Aorta (tissue), 5 donors: Measurements from ENCODE around the gene FLYWCH1. TPM values are rescaled to one million over a fixed set of nuclear protein-coding genes. Genes with fewer than 3 reads are reported as not detected.

Experiments used
- ATAC-seq: fragments of 200-7000 bp; cut with Tn5 transposase; one replicate; pipeline ENCODE4 v1.9.1; 2022; ENCODE audit warnings: moderate library complexity; ENCODE audit not compliant: low FRiP score
- DNase-seq, 2 donors: peaks; one replicate each; pipeline ENCODE4 v3.0.0-alpha.2; 2020
- H3K27ac ChIP-seq, 2 donors: one replicate each; pipeline ENCODE4 v1.5.1; 2013; ENCODE audit warnings: low read length in 2 of 2, mild to moderate bottlenecking in 2 of 2, moderate library complexity in 2 of 2, control low read depth in 1 of 2, inconsistent platforms in 1 of 2, low read depth in 1 of 2
- H3K27me3 ChIP-seq, 2 donors: one replicate each; pipeline ENCODE4 v1.6.1; 2013; ENCODE audit warnings: control low read depth in 1 of 2, low read length in 1 of 2, mild to moderate bottlenecking in 1 of 2, moderate library complexity in 1 of 2; ENCODE audit not compliant: insufficient read depth in 2 of 2, control insufficient read depth in 1 of 2
- H3K36me3 ChIP-seq, 2 donors: one replicate each; pipeline ENCODE4 v1.6.1; 2013; ENCODE audit warnings: control low read depth in 1 of 2, low read length in 1 of 2, mild to moderate bottlenecking in 1 of 2; ENCODE audit not compliant: insufficient read depth in 2 of 2, control insufficient read depth in 1 of 2
- H3K4me1 ChIP-seq, 2 donors: one replicate each; pipeline ENCODE4 v1.6.1; 2013; ENCODE audit warnings: low read length in 2 of 2, control low read depth in 1 of 2, mild to moderate bottlenecking in 1 of 2, moderate library complexity in 1 of 2; ENCODE audit not compliant: insufficient read depth in 2 of 2, control insufficient read depth in 1 of 2
- H3K4me3 ChIP-seq, 2 donors: one replicate each; pipeline ENCODE4 v1.5.1; 2013; ENCODE audit warnings: low read length in 2 of 2, control low read depth in 1 of 2, mild to moderate bottlenecking in 1 of 2
- H3K9me3 ChIP-seq: one replicate; pipeline ENCODE4 v1.6.1; 2013; ENCODE audit warnings: mild to moderate bottlenecking, low read length; ENCODE audit not compliant: control insufficient read depth
- WGBS, 2 donors: extraction: QIAGEN DNeasy Blood & Tissue Kit; methylation state at CpG; one replicate each; pipeline ENCODE4 v1.1.7; 2013; 5-methylcytosine and 5-hydroxymethylcytosine counted together
- intact Hi-C, 2 donors: fragments of 100-400 bp; cut with DNase I; formaldehyde crosslinking; loops; one replicate each; pipeline versions ENCODE4 v1.14.2 to v1.15.0; 2022
- polyA plus RNA-seq, 2 donors: library from polyadenylated mRNA; stranded (reverse); fragments of 200-250 nt; gene quantifications; one replicate each; pipeline ENCODE4 v1.2.3, GENCODE V29; 2013
- total RNA-seq, 2 donors: library from RNA; stranded (reverse); fragmentation: NEBNext Ultra II Directional; extraction: Animal tissue kit (Norgen Biotek cat#: 25700); gene quantifications; one replicate each; pipeline ENCODE4 v1.2.1, GENCODE V29; 2021
- donor health status: healthy with polysubstance abuse.
- donor health status: Bipolar disorder and iron deficiency.
- donor health status: DM: no; HTN: no; CAD: no.
- donor health status: DM: no; HTN: no; CAD: no.
- donor health status: DM: yes; HTN: yes; CAD: no.

The FLYWCH1 gene
- total and polyA plus RNA-seq, 4 donors, result 24.2 to 103 (median 56.5) TPM

- Histone ChIP-seq H3K4me3 (no peak overlapping the region), H3K27me3 (no peaks in the 10 kb centered on the region), H3K36me3 (no peaks in the 10 kb centered on the region), H3K4me1 (no peaks in the 10 kb centered on the region), H3K9me3 (no peaks in the 10 kb centered on the region), H3K27ac (no peak overlapping the region)
- ATAC-seq, result no peak
- intact Hi-C loops, result no loop called here
- DNase-seq, result peak in 1 of 2 donors; percentile 33
- 95 to 98% methylated on average over 17 to 19 of the region's 19 CpGs for WGBS, 2 donors
Measured at GRCh38 chr16:2896480-2897010, 15.2 kb upstream of the FLYWCH1 start.

GRCh38 chr16:2897110-2897509, 14.6 kb upstream of the FLYWCH1 start:
- H3K27me3 ChIP-seq, result no peaks in the 10 kb centered on the region
- no peaks in the 10 kb centered on the region for H3K36me3 ChIP-seq
- DNase-seq (peak in 1 of 2 donors; percentile 39), ATAC-seq (no peak)
- H3K4me3 ChIP-seq, result no peak overlapping the region
- H3K9me3 ChIP-seq, result no peaks in the 10 kb centered on the region
- no peaks in the 10 kb centered on the region for H3K4me1 ChIP-seq
- intact Hi-C loops, result no loop called here
- WGBS, 2 donors, result 82 to 83% methylated on average over 7 of the region's 7 CpGs
- H3K27ac ChIP-seq, result no peak overlapping the region

GRCh38 chr16:2898831-2899563, 12.7 kb upstream of the FLYWCH1 start:
- no peak overlapping the region for H3K4me3 ChIP-seq
- H3K27ac ChIP-seq, result no peak overlapping the region
- DNase-seq, result no peak
- no peak for ATAC-seq
- H3K27me3 ChIP-seq, result no peaks in the 10 kb centered on the region
- no peaks in the 10 kb centered on the region for H3K9me3 ChIP-seq
- 87% methylated on average over 10 of the region's 10 CpGs for WGBS, 2 donors
- H3K36me3 ChIP-seq, result no peaks in the 10 kb centered on the region
- H3K4me1 ChIP-seq, result no peaks in the 10 kb centered on the region
- intact Hi-C loops, result no loop called here

- DNase-seq, result no peak
- intact Hi-C loops, result no loop called here
Measured at GRCh38 chr16:2899564-2900072, 12.1 kb upstream of the FLYWCH1 start.

GRCh38 chr16:2900526-2901075, 11.1 kb upstream of the FLYWCH1 start:
- no peaks in the 10 kb centered on the region for H3K9me3 ChIP-seq
- H3K27me3 ChIP-seq, result peaks cover 0 to 2% of the 10 kb centered on the region in 2 donors
- WGBS, 2 donors, result 93 to 94% methylated on average over 15 of the region's 15 CpGs
- ATAC-seq (no peak), DNase-seq (no peak)
- H3K27ac ChIP-seq, result no peak overlapping the region
- no peaks in the 10 kb centered on the region for H3K4me1 ChIP-seq
- intact Hi-C loops, result no loop called here
- no peak overlapping the region for H3K4me3 ChIP-seq
- H3K36me3 ChIP-seq, result no peaks in the 10 kb centered on the region

More at GRCh38 chr16:2899564-2900072, 12.1 kb upstream of the FLYWCH1 start:
- ATAC-seq, result no peak
- no peaks in the 10 kb centered on the region for H3K36me3 ChIP-seq
- no peaks in the 10 kb centered on the region for H3K4me1 ChIP-seq
- H3K9me3 ChIP-seq, result no peaks in the 10 kb centered on the region
- no peak overlapping the region for H3K4me3 ChIP-seq
- H3K27ac ChIP-seq, result no peak overlapping the region
- WGBS, 2 donors, result 92 to 93% methylated on average over 13 of the region's 13 CpGs
- H3K27me3 ChIP-seq, result no peaks in the 10 kb centered on the region

- no peak overlapping the region for H3K4me3 ChIP-seq
- peaks cover 0 to 2% of the 10 kb centered on the region in 2 donors for H3K27me3 ChIP-seq
- DNase-seq, result no peak
- ATAC-seq, result no peak
- no peaks in the 10 kb centered on the region for H3K4me1 ChIP-seq
- 92 to 95% methylated on average over 9 of the region's 9 CpGs for WGBS, 2 donors
- no peaks in the 10 kb centered on the region for H3K9me3 ChIP-seq
- H3K36me3 ChIP-seq, result no peaks in the 10 kb centered on the region
- intact Hi-C loops, result no loop called here
- H3K27ac ChIP-seq, result no peak overlapping the region
Measured at GRCh38 chr16:2902337-2903130, 9.2 kb upstream of the FLYWCH1 start.

- Histone ChIP-seq H3K36me3 (no peaks in the 10 kb centered on the region), H3K27ac (peak overlapping the region in 1 of 2 donors; percentile 83), H3K4me1 (no peaks in the 10 kb centered on the region), H3K27me3 (peaks cover 0 to 2% of the 10 kb centered on the region in 2 donors), H3K4me3 (peak overlapping the region; percentile 66 to 70), H3K9me3 (no peaks in the 10 kb centered on the region)
- DNase-seq (peak; percentile 88 to 93), ATAC-seq (peak; percentile 89)
- intact Hi-C loops, result no loop called here
- WGBS, 2 donors, result 0% methylated on average over 59 to 62 of the region's 62 CpGs
Measured at GRCh38 chr16:2904100-2904921, 7.4 kb upstream of the FLYWCH1 start.

- Histone ChIP-seq H3K27ac (peak overlapping the region in 1 of 2 donors; percentile 83), H3K9me3 (no peaks in the 10 kb centered on the region), H3K4me1 (no peaks in the 10 kb centered on the region), H3K27me3 (peaks cover 0 to 2% of the 10 kb centered on the region in 2 donors), H3K36me3 (no peaks in the 10 kb centered on the region), H3K4me3 (peak overlapping the region; percentile 66 to 70)
- no peak for ATAC-seq
- no peak for DNase-seq
- WGBS, 2 donors, result 0% methylated on average over 23 to 32 of the region's 32 CpGs
- intact Hi-C loops, result loop anchor here in 1 of 2 donors (1.0 kb wide), 1 partner anchor 22 kb away; the partner anchor contains the start of gene FLYWCH2
Measured at GRCh38 chr16:2904922-2905240, 6.8 kb upstream of the FLYWCH1 start.
